Nephron progenitor cell (in vitro differentiated cells): ENCODE data around the gene RFX2.
A peak's percentile ranks its signal among the peaks of the same experiment; 100 is the strongest.
"Not testable (repeated sequence)": the region's sequence is repeated elsewhere in the genome, so short reads cannot be mapped to it uniquely, and the experiment has no call there.

ENCODE experiments used
- DNase-seq: peaks from one replicate; pipeline ENCODE4 v3.0.0; 2021
- H3K27ac Mint-ChIP-seq: 2 replicates; pipeline ENCODE4 v1.8.0; 2021; ENCODE audit warnings: mild to moderate bottlenecking, moderate library complexity, mixed read lengths
- H3K27me3 Mint-ChIP-seq: 2 replicates; pipeline ENCODE4 v1.8.0; 2021; ENCODE audit warnings: mild to moderate bottlenecking, low read depth, mixed read lengths; ENCODE audit not compliant: poor library complexity
- H3K36me3 Mint-ChIP-seq: 2 replicates; pipeline ENCODE4 v1.8.0; 2021; ENCODE audit warnings: low read depth, mixed read lengths
- H3K4me1 Mint-ChIP-seq: 2 replicates; pipeline ENCODE4 v1.8.0; 2021; ENCODE audit warnings: mixed read lengths
- H3K4me3 Mint-ChIP-seq: 2 replicates; pipeline ENCODE4 v1.8.0; 2021; ENCODE audit warnings: mild to moderate bottlenecking, moderate library complexity, mixed read lengths
- H3K9me3 Mint-ChIP-seq: 2 replicates; pipeline ENCODE4 v1.8.0; 2021; ENCODE audit warnings: mild to moderate bottlenecking, moderate library complexity, mixed read lengths
- TF ChIP-seq, protein P1 (sequence below): fragments of 200-600 bp; sonication (generic); IDR thresholded peaks from 2 replicates; pipeline ENCODE4 v1.5.0; 2021; ENCODE audit warnings: antibody characterized with exemption

Gene RFX2

DNA sequence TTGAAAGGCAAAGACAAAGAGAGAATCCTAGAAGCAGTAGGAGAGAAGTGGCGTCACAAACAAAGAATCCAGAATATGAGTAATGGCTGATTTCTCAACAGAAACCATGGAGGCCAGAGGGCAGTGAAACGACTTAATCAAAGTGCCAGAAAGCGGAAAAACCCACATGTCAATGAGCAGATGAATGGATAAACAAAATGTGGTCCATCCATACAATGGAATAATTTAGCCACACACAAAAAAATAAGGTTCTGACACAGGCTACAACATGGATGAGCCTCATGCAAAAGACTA, 80.1 kb downstream of the RFX2 start:
- H3K4me3 Mint-ChIP-seq, result no peak overlapping the region
- H3K9me3 Mint-ChIP-seq, result peaks cover 15% of the 10 kb centered on the region
- DNase-seq, result no peak
- peaks cover 44% of the 10 kb centered on the region for H3K36me3 Mint-ChIP-seq
- H3K27ac Mint-ChIP-seq, result no peak overlapping the region
- H3K27me3 Mint-ChIP-seq, result peaks cover 14% of the 10 kb centered on the region
- TF ChIP-seq, protein P1, sequence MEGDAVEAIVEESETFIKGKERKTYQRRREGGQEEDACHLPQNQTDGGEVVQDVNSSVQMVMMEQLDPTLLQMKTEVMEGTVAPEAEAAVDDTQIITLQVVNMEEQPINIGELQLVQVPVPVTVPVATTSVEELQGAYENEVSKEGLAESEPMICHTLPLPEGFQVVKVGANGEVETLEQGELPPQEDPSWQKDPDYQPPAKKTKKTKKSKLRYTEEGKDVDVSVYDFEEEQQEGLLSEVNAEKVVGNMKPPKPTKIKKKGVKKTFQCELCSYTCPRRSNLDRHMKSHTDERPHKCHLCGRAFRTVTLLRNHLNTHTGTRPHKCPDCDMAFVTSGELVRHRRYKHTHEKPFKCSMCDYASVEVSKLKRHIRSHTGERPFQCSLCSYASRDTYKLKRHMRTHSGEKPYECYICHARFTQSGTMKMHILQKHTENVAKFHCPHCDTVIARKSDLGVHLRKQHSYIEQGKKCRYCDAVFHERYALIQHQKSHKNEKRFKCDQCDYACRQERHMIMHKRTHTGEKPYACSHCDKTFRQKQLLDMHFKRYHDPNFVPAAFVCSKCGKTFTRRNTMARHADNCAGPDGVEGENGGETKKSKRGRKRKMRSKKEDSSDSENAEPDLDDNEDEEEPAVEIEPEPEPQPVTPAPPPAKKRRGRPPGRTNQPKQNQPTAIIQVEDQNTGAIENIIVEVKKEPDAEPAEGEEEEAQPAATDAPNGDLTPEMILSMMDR, result no peak
- peaks cover 8% of the 10 kb centered on the region for H3K4me1 Mint-ChIP-seq

DNA sequence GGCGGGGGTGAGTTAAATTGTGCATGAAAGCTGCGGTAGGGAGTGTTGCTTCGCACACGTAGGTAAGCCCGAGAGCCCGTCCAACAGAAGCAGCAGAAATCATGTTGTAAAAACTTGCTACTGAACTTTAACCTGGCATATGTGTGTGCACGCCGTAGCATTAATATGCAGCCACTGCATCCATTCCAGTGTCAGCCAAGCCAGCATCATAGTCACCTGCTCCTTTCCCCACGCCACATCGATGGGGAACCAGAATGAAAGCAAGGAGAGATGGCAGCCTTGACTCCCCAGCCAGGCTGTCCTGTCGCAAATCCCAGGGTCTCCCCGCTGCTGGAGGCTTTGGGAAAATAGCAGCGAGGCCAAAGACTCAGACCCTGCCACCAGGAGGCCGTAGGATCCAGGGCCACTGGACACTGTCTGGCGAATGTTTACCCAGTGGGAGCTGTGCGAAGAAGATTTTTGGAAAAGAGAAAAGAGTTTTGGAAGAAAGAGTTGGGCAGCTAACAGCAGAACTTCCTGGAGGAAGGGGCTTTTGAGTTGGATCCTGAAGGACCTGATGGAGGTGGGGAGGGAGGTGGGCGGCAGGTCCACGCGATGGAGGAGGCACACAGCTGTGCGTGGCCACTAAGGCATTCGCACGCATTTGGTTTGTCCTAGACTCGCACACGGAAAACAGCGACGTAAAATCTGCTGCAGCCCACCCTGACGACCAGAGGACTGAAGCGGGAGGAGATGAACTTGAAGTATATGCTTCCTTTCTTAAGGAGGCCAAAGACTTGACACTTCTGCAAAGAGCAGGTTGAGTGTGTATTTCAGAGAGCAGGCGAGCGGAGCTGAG, 83.7 kb downstream of the RFX2 start:
- Mint-ChIP-seq H3K4me1 (peaks cover 25% of the 10 kb centered on the region), H3K36me3 (peaks cover 38% of the 10 kb centered on the region), H3K4me3 (no peak overlapping the region), H3K27ac (no peak overlapping the region), H3K27me3 (peaks cover 28% of the 10 kb centered on the region), H3K9me3 (peaks cover 15% of the 10 kb centered on the region)
- no peak for DNase-seq
- TF ChIP-seq, protein P1, result no peak

DNA sequence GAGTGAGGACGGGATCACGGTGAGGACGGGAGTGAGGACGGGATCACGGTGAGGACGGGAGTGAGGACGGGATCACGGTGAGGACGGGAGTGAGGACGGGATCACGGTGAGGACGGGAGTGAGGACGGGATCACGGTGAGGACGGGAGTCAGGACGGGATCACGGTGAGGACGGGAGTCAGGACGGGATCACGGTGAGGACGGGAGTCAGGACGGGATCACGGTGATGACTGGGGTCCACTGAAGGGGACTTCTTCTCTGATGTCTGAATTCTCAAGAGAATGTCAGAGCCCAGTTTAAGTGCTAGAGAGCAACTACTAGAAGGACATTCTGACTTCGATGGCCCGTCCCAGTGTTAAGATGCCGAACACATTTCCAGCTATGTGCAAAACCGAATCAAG, 85.5 kb downstream of the RFX2 start:
- Mint-ChIP-seq H3K36me3 (peaks cover 26% of the 10 kb centered on the region), H3K9me3 (peaks cover 10% of the 10 kb centered on the region), H3K27me3 (peaks cover 36% of the 10 kb centered on the region), H3K4me1 (peaks cover 29% of the 10 kb centered on the region)
- H3K4me3 Mint-ChIP-seq, DNase-seq, H3K27ac Mint-ChIP-seq: not testable (repeated sequence)

DNA sequence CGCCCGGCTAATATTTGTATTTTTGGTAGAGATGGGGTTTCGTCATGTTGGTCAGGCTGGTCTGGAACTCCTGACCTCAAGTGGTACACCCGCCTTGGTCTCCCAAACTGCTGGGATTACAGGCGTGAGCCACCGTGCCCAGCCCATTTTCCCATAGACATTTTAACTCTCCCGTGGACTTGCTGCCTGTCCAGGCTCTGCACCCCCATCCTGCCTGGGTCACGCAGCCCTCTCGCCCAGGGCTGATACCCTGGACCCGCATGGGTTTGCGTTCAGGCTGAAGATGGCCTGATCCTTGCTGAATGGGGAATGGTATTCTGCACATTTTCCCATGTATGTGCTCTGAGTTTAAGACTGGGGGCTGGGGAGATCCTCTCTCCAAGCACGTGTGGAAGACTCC, 86.4 kb downstream of the RFX2 start:
- Mint-ChIP-seq H3K4me3 (peak overlapping the region; percentile 32), H3K9me3 (peaks cover 2% of the 10 kb centered on the region), H3K36me3 (peaks cover 18% of the 10 kb centered on the region), H3K27me3 (peaks cover 40% of the 10 kb centered on the region), H3K4me1 (peaks cover 29% of the 10 kb centered on the region), H3K27ac (no peak overlapping the region)
- TF ChIP-seq, protein P1, result no peak
- DNase-seq, result no peak

DNA sequence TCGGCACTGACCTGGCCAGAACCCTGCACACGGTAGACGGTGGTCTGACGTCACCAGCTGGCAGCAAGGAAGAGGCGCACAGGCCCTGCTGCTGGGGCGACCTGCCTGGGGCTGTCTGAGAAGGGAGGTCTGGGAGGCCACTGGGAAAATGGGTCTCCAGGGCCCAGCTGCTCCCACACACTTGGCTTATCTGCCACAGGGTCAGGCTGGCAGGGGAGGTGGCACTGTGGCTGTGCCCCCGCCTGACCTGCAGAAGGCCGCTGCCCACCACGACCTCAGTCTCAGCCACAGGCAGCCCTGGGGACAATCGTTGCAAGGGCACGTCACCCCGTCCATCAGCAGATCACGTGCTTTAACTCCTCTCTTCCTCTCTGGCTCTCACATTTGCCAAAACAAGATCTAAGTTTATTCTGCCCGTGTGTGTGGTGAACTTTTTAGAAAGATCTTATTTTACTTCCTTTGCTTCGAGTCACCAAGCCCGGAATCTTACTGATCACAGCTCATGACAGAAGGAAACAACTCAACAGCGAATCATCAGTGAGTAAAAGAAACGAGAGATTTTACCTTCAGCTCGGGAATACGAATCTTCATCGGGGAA, 87.1 kb downstream of the RFX2 start:
- Mint-ChIP-seq H3K27ac (no peak overlapping the region), H3K9me3 (no peaks in the 10 kb centered on the region), H3K4me1 (peaks cover 29% of the 10 kb centered on the region), H3K27me3 (peaks cover 47% of the 10 kb centered on the region), H3K36me3 (peaks cover 11% of the 10 kb centered on the region), H3K4me3 (no peak overlapping the region)
- DNase-seq, result no peak
- TF ChIP-seq, protein P1, result no peak

DNA sequence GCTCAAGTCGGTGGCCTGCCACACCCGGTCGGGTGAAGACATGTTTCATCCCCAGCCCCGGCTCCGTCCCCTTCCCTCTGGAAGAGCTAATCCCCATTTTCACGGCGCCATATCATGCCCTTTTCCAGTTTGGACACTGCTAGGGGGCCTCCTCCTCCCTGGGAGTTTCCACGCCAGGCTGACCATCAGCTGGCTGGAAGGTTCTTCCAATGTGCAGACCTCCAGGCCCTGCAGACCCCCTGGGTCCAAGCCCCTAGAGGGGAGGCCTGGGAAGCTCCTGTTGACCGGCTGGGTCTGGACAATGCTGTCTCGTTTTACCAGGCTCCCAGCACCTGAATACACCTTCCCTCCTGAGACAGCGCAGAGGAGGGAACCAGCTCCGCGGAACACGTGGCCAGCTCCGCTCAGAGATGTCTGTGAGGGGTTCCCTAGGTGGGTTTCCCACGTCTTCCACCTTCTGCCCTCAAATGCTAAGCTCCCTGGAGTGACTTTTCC, 87.7 kb downstream of the RFX2 start:
- H3K27ac Mint-ChIP-seq, result no peak overlapping the region
- H3K4me1 Mint-ChIP-seq, result peaks cover 29% of the 10 kb centered on the region
- DNase-seq, result no peak
- no peaks in the 10 kb centered on the region for H3K9me3 Mint-ChIP-seq
- TF ChIP-seq, protein P1, result peak; percentile 19
- peaks cover 49% of the 10 kb centered on the region for H3K27me3 Mint-ChIP-seq
- H3K36me3 Mint-ChIP-seq, result peaks cover 10% of the 10 kb centered on the region
- no peak overlapping the region for H3K4me3 Mint-ChIP-seq
